GM18867 (cell line): ENCODE results near the gene KCNQ5.

Source experiments
- ATAC-seq: cut with Tn5 transposase; IDR thresholded peaks from one replicate; pipeline ENCODE4 v1.9.1; 2021; ENCODE audit warnings: mild to moderate bottlenecking, moderate library complexity; ENCODE audit not compliant: unreplicated experiment

Gene KCNQ5

GRCh38 chr6:72828904-72829303, 207.0 kb downstream of the KCNQ5 start:
- no peak for ATAC-seq

- ATAC-seq: no peak
Observed at GRCh38 chr6:72832271-72832670, 210.4 kb downstream of the KCNQ5 start.

DNA sequence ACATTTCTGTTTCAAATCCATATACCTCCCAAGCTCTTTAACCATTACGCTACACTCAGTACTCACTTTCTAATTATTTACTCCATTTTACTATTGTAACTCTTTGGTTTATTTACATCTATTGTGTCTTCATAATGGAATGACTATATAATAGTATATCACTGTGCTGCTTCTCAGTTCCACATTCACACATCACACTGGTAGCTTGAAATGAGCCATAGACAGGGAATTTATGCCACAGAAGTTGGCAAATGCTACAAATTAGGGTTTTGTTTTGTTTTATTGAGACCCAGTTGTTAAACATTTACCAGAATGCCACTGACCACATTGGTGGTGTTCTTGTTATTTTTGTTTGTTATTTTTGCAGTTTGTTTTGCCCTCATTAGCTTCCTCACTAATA, 213.9 kb downstream of the KCNQ5 start:
- no peak for ATAC-seq

DNA sequence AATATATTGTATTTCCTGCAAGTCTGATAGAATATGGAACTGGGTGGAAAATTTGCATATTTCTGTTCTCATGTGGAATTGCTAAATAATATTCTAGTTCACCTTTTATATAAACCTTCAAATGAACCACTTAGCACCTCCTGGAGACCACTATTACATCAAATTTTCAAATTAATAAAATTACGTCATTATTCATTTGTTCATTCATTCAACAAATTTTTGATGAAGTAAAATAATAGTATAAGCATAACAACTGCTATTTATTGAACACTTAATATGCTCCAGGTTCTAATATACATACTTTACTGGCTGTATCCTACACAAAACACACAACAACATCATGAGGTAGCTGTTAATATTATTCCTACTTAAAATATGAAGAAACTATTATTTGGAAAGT, 215.1 kb downstream of the KCNQ5 start:
- no peak for ATAC-seq

DNA sequence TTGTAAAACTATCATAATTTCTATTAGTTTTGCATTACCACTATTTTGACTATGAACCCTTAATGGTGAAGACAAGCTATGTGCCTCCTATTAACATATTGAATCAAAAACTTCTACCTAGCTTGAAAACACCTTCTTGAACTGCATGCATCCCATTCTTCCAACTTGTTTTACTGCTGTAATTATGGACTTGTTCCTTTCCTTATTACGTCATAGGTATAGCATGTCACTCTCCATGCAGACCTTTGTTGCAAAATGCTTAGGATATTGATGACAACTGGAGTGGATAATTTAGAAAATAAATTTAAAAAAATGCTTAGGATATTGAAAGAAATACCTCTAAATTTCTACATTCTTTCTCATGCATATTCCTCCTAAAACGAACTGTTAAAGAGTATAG, 219.3 kb downstream of the KCNQ5 start:
- no peak for ATAC-seq

- no peak for ATAC-seq
Observed at GRCh38 chr6:72842140-72842539, 220.3 kb downstream of the KCNQ5 start.

GRCh38 chr6:72844614-72845013, 222.8 kb downstream of the KCNQ5 start:
- ATAC-seq: no peak

- ATAC-seq: no peak
Observed at GRCh38 chr6:72849346-72849745, 227.5 kb downstream of the KCNQ5 start.

DNA sequence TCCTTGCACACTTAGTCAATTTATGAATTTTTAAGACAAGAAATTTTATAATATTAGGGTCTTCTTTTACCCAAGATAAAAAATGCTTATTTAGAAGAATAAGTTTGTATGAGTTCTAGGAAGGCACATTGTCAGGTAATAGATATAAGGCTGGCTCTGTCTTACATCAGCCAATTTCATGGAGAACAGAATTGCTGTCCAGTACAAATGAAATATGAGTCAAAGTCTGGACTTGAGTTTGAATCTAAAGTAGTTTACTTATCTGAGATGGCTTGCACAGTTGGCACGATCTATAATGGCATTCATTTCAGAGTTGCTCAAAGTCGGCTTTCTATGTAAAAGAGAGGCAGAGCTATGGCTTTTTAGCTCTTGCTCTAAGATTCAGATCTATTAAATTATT, 228.2 kb downstream of the KCNQ5 start:
- no peak for ATAC-seq

DNA sequence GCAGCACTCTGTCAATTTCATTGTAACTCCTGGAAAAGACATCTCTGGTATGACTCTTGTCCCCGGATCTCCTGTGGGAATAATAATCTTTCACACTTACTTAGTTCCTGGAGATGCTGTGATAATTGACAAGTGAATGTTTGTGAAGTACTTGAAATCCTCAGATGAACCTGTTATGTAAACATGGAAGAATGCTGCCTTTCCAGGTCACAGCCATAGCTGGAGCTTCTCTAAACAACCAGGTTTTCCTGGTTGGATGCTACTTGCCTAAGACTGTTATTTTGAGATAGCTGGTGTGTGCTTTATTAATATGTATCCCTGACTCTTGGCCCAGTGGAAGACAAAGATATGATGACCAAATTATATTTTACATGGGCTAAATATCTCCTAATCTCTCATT, 228.6 kb downstream of the KCNQ5 start:
- no peak for ATAC-seq

GRCh38 chr6:72855471-72855870, 233.6 kb downstream of the KCNQ5 start:
- ATAC-seq: no peak

DNA sequence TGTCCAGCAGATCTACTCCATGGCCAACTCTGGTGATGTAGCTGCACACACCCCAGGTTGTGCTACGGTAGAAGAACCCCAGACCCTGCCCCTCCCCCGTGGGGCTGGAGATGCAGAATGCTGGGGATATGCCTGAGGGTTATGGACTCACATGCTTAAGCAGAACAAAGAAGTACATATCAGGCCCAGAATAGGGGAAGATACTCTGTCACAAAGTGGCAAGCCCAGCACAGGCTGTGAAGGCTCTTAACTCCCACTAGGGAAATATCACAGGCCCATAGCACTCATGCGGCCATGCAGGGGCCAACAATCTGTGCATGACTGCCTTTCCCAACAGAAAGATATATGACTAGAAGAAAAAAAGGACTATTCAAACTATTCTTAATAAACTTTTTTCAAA, 234.9 kb downstream of the KCNQ5 start:
- no peak for ATAC-seq

GRCh38 chr6:72857791-72858585, 236.1 kb downstream of the KCNQ5 start:
- no peak for ATAC-seq

DNA sequence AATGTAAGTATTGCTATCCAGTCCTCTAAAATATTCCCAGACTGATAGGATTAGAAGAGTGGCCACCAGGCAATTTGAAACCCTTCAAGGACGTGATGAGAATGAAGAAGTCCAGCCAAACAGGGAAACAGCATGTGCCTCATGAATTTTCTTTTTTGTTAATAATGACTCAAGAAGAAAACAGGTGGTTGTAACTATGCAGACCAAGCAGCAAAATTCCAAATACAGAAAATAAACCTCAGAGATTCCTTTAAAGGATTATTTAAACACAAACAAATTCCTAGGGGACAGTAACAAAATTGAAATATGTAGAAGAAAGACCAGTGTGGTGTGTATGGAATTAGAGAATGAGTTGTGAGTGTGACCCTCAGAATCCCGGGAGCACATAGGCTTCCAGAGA, 239.2 kb downstream of the KCNQ5 start:
- no peak for ATAC-seq

DNA sequence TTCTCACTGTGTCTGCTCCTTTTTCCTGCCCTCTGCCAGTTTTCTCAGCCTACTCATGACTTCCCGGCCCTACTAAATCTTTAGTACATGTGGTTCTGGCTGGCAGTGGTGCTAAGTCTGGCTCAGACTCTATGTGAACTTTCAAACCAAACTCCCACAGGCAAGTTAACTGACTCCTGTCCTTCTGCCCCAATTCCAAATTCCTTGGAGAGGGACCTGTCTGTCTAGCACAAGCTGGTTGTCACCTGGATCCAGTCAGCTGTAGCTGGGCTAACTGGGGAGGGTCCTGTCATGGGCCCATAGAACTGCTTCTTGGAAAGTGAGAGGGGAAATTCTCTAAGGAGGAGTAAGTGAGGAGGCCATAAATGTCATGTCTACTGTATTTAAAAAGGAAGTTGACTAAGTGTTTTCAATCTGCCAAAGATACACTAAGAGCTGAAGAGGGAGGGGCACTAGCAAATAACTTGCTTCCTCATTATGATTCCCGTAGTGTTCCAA, 240.1 kb downstream of the KCNQ5 start:
- peak; percentile 44 for ATAC-seq

DNA sequence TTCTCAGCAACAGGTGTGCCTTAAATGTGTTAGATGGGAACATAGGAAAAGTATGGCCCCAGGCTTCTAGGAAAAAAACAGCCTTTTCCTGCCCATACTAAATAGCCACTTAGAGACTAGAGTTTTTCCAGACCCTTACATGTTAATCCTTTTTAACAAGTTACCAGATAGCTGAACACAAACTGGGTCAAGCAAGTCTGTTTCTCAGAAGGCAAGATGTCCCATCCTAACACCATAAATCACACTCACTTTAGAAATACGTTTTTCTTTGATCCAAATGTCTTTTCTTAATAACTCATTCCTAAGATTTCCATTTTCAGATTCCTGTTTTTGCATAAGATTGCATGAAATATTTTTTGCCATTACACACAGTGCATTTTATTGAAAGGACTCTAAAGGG, 241.3 kb downstream of the KCNQ5 start:
- ATAC-seq: no peak

GRCh38 chr6:72864236-72864635, 242.4 kb downstream of the KCNQ5 start:
- ATAC-seq: no peak

DNA sequence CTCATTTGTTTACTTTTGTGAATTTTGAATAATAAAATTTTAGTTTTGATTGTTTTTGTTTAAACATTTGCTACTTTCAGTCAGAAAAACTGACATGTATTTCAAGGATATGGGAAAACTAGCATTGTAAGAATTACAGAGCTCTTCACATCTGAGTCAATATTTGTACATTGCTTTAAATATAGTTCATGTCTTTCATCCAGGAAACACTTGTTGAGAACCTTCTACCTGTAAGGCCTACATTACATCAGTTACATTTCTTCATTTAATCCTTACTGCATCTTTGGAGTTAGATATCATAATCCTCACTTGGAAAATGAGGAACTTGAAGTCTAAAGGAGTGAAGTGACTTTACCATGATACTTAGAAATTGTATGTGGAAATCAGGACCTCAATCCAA, 242.9 kb downstream of the KCNQ5 start:
- ATAC-seq: no peak

DNA sequence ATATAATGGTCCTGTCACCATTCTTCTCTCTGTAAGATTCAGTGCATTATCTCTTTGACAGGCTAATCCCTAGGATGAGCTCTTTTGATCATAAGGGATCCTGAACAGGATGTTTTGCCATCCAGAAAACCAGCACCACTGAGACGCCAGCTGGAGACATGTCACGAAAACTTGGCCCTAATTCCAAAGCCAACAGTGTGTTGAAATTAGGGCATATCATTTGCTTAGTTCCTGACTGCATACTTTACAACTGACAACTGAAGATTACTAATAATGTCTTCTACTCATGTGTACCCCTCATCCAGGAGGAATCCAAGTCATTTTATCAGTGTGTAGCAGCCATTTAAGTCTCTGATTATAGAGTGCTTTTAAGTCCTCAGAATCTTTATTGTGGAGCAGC, 243.6 kb downstream of the KCNQ5 start:
- no peak for ATAC-seq

DNA sequence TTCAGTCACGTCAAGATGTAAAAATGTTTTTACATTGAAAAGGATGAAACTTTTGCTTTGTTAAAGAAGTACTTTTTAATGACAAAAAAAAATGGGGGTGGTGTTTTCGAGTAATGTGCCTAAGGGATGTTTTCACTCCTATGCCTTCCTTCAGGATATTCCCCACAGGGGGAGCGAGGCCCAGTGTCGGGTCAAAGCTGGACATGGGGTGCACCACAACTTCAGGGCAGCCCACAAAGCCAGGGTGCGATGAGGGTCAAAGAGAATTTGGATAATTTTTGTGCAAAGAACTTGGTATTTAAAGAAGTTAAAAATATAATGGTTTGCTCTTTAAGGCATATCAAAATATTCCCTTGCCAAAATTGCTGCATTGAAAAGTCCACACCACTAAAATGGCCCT, 247.8 kb downstream of the KCNQ5 start:
- no peak for ATAC-seq

DNA sequence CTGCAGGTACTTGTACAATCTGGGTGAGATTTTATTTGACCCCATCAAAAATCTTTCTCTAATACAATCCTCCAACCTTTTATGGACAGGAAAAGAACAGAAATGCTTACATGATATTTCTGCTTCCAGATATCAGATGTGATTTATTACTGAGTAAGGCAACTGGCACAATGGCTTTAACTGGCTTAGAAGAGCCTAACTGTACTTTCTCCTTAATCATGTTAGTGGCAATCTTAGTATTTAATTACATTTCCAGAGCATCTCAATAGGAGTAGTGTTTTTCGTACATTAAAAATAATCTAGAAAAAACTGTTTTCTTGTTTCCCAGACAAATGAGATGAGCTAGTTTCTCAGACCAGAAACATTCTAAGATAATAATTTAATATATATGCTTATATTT, 251.6 kb downstream of the KCNQ5 start:
- ATAC-seq: no peak

DNA sequence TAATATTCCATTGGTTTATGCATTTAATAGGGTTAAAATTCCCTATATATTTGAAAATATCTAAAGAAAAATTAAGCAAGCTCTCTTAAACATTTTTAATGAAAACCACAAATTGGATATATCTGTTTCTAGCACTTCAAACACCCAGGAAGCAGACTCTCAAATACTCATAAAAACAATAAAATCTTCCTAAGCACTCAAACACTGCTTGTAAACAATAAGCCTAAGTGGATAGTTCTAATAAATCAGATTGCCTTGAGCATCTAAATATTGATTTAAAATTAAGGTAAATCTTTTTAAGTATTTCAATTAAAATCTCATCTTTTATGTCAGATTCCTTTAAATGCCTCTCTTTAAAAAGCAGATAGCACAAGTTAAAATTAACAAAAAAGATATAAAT, 254.4 kb downstream of the KCNQ5 start:
- ATAC-seq: no peak

DNA sequence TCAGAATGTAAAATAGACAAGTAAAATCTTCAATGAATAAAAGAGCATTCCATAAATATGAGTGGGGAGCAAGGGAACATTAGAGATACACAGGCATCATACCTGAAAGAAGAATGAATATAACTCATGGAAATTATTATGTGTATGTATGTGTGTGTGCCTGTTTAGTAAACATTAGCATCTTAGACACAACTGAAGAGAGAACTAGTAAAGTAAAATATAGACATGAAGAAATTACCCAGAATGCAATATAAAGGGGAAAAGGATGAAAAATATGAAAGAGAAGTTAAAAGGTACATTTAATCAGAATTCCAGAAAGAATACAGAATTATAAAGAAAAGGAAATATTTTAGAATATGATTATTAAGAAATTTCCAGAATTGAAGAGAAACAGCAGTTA, 264.3 kb downstream of the KCNQ5 start:
- ATAC-seq: no peak
